ENCODE results near the gene DGKB.

DGKB gene

DNA sequence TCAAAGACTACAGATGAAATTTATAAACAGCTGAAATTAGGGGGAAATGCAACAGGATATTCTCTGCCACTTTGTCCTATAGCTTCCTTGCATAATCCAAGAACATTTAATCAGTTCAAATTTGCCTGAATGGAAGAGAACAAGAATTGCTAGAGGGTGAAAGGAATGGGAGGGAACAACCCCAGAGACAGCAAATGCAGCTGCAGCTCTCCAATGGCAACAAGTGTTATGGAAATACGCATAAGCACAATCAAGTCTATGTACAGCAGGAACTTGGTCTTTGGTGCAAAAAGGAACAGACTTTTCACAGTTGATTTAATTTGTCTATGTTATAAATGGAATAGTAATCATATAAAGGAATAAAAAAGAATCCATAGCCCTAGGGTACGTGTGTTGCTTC, 644.1 kb downstream of the DGKB start:
- DNase-seq (ENCODE audit: low read depth) = no peak
- no peak overlapping the region for H3K4me3 ChIP-seq (ENCODE audit: low read depth, low read length)
- TF ChIP-seq, protein P1, sequence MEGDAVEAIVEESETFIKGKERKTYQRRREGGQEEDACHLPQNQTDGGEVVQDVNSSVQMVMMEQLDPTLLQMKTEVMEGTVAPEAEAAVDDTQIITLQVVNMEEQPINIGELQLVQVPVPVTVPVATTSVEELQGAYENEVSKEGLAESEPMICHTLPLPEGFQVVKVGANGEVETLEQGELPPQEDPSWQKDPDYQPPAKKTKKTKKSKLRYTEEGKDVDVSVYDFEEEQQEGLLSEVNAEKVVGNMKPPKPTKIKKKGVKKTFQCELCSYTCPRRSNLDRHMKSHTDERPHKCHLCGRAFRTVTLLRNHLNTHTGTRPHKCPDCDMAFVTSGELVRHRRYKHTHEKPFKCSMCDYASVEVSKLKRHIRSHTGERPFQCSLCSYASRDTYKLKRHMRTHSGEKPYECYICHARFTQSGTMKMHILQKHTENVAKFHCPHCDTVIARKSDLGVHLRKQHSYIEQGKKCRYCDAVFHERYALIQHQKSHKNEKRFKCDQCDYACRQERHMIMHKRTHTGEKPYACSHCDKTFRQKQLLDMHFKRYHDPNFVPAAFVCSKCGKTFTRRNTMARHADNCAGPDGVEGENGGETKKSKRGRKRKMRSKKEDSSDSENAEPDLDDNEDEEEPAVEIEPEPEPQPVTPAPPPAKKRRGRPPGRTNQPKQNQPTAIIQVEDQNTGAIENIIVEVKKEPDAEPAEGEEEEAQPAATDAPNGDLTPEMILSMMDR (IDR thresholded peaks at IDR 0.05; ENCODE audit: low read depth, low read length, missing control alignments) = no peak

DNA sequence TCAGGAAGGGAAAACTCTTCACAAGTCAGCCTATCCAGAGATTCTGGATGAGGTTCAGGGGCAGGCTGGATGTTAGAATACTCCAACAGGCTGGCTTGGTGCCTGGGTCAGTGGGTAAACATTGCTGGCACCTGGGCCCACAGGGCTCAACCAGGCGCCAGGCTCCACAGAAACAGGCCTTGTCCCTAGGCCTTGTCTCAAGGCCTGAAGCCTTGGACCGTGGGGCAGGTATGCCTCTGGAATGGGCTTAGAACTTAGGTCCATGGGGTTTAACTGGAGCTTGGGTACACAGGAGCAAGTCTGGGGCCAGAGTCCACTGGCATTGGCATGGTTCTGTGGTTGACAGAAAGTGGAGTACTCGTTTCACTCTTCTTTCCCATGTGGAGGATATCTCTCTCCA, 650.1 kb downstream of the DGKB start:
- TF ChIP-seq, protein P1 (IDR thresholded peaks at IDR 0.05; ENCODE audit: low read depth, low read length, missing control alignments) = no peak
- H3K4me3 ChIP-seq (ENCODE audit: low read depth, low read length) = no peak overlapping the region
- DNase-seq (ENCODE audit: low read depth) = no peak

DNA sequence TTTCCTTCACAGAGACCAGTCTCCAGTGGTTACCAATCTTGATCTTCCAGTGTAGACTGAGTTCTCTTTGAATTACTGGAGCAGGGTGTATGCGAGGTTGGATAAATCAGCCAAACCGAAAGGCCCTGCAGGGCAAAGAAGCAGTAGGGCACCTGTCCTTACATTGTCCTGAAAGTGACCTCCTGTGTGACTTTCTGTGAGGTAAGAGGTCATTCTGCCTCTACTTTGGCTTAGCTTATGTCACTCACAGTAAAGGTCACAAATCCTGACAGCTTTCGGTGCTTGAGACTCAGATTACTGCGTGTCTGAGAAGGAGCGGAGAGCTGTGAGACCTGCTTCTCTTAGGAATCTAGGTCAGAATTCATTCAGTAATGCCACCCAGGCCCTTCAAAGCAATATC, 660.4 kb downstream of the DGKB start:
- DNase-seq (ENCODE audit: low read depth) = no peak
- TF ChIP-seq, protein P1 (IDR thresholded peaks at IDR 0.05; ENCODE audit: low read depth, low read length, missing control alignments) = no peak
- no peak overlapping the region for H3K4me3 ChIP-seq (ENCODE audit: low read depth, low read length)

DNA sequence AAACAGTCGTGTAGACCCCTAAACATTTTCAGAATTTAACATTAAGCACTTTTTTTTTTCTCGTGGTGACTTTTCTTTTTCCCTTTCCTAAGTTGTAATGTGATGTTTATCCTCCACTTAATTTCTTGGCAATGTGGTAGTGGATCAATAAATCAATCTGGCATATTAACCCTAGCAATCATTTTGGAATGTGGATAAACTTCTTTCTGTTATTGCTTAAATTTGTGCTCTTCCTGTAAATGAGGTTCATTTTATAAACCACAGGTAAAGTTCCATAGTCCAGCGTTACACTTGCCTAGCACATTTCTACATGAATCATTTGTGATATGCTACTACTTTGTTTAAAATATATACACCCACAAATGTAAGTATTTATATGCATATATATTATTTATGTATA, 665.7 kb downstream of the DGKB start:
- DNase-seq (ENCODE audit: low read depth) = no peak
- TF ChIP-seq, protein P1 (IDR thresholded peaks at IDR 0.05; ENCODE audit: low read depth, low read length, missing control alignments) = no peak
- no peak overlapping the region for H3K4me3 ChIP-seq (ENCODE audit: low read depth, low read length)

DNA sequence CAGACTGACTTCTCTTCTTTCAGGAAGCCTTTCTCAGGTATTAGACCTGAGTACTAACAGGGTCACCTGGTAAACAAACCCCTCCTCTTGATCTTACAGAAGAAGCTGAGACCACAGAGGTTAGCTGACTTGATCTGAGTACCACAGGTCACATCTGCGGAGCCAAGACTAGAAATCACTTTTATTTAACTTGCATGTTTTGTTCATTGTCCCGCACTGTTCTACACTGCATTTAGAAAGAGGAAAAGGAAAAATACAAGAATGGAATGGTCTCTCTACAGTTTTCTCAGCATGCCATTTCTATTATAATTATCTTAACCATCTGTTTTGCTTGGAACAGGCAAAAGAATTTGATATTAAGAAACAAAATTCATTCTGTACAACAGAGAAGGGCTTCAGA, 667.5 kb downstream of the DGKB start:
- TF ChIP-seq, protein P1 (IDR thresholded peaks at IDR 0.05; ENCODE audit: low read depth, low read length, missing control alignments) = no peak
- no peak overlapping the region for H3K4me3 ChIP-seq (ENCODE audit: low read depth, low read length)
- no peak for DNase-seq (ENCODE audit: low read depth)

DNA sequence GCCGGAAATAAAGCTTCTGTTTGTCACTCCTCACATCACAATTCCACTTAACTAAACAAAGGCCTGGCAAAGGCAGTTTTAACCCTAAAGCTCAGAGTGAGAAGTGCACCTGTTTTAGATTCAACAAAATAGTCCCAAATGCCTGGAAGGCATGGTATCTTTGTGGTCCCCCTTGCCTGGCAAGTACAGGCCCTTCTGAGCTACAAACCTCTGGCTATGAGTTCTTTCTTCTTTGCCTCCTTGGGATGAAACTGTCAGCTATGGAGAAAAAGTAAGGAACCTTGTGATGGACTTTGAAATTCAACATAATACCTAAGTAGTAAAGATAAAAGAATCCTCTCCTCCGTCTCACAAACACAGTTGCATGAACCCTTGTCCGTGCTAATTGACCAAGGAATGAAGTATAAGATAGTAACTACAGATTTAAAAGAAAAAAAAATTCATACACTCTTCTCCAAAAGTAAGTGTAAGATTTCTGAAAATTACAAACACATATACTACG, 668.6 kb downstream of the DGKB start:
- H3K4me3 ChIP-seq (ENCODE audit: low read depth, low read length) = no peak overlapping the region
- DNase-seq (ENCODE audit: low read depth) = no peak
- TF ChIP-seq, protein P1 (IDR thresholded peaks at IDR 0.05; ENCODE audit: low read depth, low read length, missing control alignments) = no peak

DNA sequence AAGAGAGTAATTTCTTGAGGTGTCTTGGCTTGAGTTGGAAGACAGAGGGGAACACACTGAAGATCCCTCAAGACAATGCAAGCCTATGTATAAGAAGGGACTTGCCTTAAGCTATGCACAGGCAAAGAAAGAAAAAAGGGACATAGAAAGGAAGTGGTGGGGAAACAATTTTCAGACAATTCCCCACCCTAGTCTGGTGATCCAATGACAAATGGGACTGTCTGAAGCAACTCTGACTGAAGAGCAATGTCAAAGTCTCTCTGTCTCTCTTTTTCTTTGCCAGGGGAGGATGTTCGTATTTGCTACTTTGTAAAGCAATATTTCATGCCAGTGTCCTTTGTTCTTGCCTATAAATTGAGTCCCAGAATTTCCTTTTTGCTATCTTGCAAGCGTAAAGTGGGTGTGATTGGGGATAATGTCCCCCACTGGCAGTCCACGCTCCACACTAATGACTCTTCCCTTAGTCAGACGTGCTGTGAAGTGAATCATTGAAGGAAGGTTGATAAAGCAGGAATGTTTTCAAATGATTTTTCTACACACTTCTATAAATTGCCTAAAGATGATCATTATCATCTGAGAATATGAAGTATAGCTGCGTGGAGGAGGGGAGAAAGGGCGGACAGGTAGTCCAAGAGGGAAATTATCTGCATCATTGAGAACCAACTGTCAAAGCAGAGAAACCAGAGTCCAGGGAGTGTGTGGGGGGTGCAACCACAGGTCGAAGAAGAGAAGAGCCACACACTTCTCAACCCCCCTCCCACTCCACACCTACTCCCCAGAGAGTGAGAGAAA, 669.3 kb downstream of the DGKB start:
- no peak overlapping the region for H3K4me3 ChIP-seq (ENCODE audit: low read depth, low read length)
- no peak for DNase-seq (ENCODE audit: low read depth)
- TF ChIP-seq, protein P1 (IDR thresholded peaks at IDR 0.05; ENCODE audit: low read depth, low read length, missing control alignments) = no peak

Data from GM12864 (cell line).